ENCODE data around the gene ASPG.

The ASPG gene

DNA sequence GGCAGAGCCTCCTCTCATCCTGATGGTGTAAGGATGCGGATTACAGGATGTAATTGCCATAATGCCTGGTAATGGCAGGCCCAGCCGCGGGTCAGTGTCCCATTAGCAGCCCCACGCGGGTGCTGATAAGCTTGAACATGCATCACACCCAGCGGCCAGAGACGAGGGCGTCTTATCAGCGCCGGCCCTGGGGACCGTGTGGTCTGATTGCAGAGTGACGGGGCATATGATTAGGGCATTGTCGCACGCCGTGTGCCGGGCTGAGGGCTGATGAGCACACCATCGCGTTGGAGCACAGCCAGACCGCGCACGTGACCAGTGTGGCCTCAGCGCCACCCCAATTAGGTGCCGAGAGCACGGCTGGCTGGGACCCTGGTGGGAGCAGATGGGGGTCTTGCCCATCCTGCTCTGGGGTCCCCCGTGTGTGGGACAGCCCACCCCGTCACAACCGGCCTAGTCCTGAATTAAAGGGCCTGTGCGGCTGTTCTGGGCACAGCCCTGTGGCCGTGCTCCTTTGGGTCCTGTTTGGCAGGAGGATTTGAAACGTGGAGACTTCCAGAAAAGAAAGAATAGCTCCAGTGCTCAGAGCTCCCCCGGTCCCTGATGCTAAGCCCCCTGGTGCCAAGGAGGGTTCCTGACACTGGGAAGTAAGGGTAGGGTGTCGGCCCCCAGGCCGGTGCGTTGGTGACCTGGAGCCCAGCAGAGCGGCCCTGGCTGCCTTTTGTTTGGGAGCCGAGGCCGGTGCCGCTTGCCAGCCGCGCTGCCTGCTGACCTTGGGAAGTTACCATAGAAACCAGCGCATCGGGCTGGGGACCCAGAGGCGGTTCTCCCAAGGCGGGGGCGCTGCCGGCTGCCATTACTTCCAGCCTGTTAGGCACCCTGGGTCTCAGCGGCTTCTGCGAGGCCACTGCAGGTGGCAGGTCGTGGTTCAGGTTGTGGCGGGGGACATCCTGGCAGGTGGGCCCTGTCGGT is 73.6 kb downstream of the ASPG start:
- no peaks in the 10 kb centered on the region; the same call in 1 of the 2 replicates for H3K27me3 ChIP-seq (replicated peaks; ENCODE audit: control insufficient read depth, insufficient read depth, low read length)
- no peak for DNase-seq (ENCODE audit: extremely low read depth, insufficient read length)
- TF ChIP-seq, protein P1, sequence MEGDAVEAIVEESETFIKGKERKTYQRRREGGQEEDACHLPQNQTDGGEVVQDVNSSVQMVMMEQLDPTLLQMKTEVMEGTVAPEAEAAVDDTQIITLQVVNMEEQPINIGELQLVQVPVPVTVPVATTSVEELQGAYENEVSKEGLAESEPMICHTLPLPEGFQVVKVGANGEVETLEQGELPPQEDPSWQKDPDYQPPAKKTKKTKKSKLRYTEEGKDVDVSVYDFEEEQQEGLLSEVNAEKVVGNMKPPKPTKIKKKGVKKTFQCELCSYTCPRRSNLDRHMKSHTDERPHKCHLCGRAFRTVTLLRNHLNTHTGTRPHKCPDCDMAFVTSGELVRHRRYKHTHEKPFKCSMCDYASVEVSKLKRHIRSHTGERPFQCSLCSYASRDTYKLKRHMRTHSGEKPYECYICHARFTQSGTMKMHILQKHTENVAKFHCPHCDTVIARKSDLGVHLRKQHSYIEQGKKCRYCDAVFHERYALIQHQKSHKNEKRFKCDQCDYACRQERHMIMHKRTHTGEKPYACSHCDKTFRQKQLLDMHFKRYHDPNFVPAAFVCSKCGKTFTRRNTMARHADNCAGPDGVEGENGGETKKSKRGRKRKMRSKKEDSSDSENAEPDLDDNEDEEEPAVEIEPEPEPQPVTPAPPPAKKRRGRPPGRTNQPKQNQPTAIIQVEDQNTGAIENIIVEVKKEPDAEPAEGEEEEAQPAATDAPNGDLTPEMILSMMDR (IDR thresholded peaks at IDR 0.05; ENCODE audit: insufficient read depth, low read length, poor library complexity, severe bottlenecking), result no peak
- no peaks in the 10 kb centered on the region for H3K36me3 ChIP-seq (ENCODE audit: control insufficient read depth, insufficient read depth, low read length)
- no peak overlapping the region for H3K4me3 ChIP-seq (replicated peaks; ENCODE audit: low read depth, low read length)

DNA sequence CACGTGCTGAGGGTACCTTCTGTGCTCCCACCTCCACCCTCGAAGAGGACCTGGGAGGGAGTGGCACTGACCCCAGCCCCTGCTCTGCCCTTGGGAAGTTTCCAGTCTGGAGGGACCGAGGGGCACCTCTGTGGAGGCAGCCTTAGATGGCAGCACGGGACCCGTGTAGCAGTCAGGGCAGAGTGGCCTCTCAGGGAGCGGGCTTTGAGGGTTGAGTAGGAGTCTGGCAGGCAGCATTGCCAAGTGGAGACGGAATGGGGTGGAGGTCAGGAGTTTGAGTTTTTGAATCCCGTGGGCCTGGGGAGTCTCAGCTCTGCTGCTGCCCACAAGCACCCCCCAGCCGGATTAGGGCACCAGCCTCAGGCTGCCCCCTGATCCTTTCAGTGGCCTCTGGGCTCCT is 74.5 kb downstream of the ASPG start:
- TF ChIP-seq, protein P1 (IDR thresholded peaks at IDR 0.05; ENCODE audit: insufficient read depth, low read length, poor library complexity, severe bottlenecking), result no peak
- Histone ChIP-seq H3K4me3 (replicated peaks; ENCODE audit: low read depth, low read length) (no peak overlapping the region), H3K27me3 (replicated peaks; ENCODE audit: control insufficient read depth, insufficient read depth, low read length) (no peaks in the 10 kb centered on the region; the same call in 1 of the 2 replicates), H3K36me3 (ENCODE audit: control insufficient read depth, insufficient read depth, low read length) (no peaks in the 10 kb centered on the region)
- no peak for DNase-seq (ENCODE audit: extremely low read depth, insufficient read length)

- no peaks in the 10 kb centered on the region; the same call in 1 of the 2 replicates for H3K27me3 ChIP-seq (replicated peaks; ENCODE audit: control insufficient read depth, insufficient read depth, low read length)
- TF ChIP-seq, protein P1 (IDR thresholded peaks at IDR 0.05; ENCODE audit: insufficient read depth, low read length, poor library complexity, severe bottlenecking), result no peak
- no peak overlapping the region for H3K4me3 ChIP-seq (replicated peaks; ENCODE audit: low read depth, low read length)
- H3K36me3 ChIP-seq (ENCODE audit: control insufficient read depth, insufficient read depth, low read length), result no peaks in the 10 kb centered on the region
- DNase-seq (ENCODE audit: extremely low read depth, insufficient read length), result no peak
Measured at GRCh38 chr14:104161602-104162367, 76.3 kb downstream of the ASPG start.

GRCh38 chr14:104162495-104162894 is 77.0 kb downstream of the ASPG start:
- TF ChIP-seq, protein P1 (IDR thresholded peaks at IDR 0.05; ENCODE audit: insufficient read depth, low read length, poor library complexity, severe bottlenecking), result no peak
- DNase-seq (ENCODE audit: extremely low read depth, insufficient read length), result no peak
- Histone ChIP-seq H3K27me3 (replicated peaks; ENCODE audit: control insufficient read depth, insufficient read depth, low read length) (no peaks in the 10 kb centered on the region; the same call in 1 of the 2 replicates), H3K4me3 (replicated peaks; ENCODE audit: low read depth, low read length) (no peak overlapping the region), H3K36me3 (ENCODE audit: control insufficient read depth, insufficient read depth, low read length) (no peaks in the 10 kb centered on the region)

DNA sequence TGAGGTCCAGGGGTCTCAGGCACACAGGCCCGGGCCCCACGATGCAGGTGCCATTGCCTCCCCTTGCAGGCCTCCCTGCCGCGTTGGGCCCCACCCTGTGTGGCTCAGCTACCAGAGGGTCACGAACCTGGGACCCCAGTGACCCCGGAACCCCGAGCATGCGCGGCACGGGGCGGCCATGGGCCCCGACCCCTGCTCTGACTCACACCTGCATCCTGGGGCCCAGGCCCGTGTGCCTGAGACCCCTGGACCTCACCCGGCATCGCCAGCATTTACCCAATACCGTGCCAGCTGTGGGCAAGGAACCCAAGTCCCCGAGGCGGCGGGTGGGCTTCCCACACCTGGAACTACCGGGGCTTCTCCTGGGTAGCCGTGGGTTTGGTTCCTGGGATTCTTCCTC is 78.0 kb downstream of the ASPG start:
- no peak for DNase-seq (ENCODE audit: extremely low read depth, insufficient read length)
- H3K27me3 ChIP-seq (replicated peaks; ENCODE audit: control insufficient read depth, insufficient read depth, low read length), result no peaks in the 10 kb centered on the region; the same call in 1 of the 2 replicates
- H3K36me3 ChIP-seq (ENCODE audit: control insufficient read depth, insufficient read depth, low read length), result no peaks in the 10 kb centered on the region
- H3K4me3 ChIP-seq (replicated peaks; ENCODE audit: low read depth, low read length), result no peak overlapping the region
- TF ChIP-seq, protein P1 (IDR thresholded peaks at IDR 0.05; ENCODE audit: insufficient read depth, low read length, poor library complexity, severe bottlenecking), result no peak
